Ammon's horn (tissue), 1 donor: ENCODE measurements around the gene ARSB.
"Not testable (repeated sequence)": the region's sequence is repeated elsewhere in the genome, so short reads cannot be mapped to it uniquely, and the experiment has no call there.

Experiments
- DNase-seq: peaks from one replicate; pipeline ENCODE4 v3.0.0-alpha.2; 2016; ENCODE audit warnings: low spot score

The ARSB gene

GRCh38 chr5:78778538-78778937, 206.6 kb downstream of the ARSB start:
- no peak for DNase-seq

DNA sequence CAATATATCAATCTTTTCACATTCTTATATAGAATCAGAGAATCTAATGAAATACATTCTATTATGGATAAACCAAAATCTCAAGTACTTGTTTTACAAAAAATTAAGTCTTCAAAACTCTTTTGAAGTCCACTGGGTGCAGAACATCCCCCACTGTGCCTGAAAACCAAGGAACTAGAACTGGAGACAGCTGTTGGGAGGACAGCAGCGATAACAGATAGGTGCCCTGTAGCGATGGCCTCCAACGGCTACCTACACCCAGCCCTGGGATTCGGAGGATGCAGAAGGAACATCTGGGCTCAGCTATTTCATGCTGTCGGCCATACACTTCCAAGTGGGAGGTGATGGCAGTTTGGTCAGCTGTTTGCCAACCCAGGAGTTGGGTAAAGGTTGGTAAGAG, 207.2 kb downstream of the ARSB start:
- DNase-seq, result no peak

- DNase-seq, result no peak
These were observed 208.5 kb downstream of the ARSB start for GRCh38 chr5:78776637-78777036.

DNA sequence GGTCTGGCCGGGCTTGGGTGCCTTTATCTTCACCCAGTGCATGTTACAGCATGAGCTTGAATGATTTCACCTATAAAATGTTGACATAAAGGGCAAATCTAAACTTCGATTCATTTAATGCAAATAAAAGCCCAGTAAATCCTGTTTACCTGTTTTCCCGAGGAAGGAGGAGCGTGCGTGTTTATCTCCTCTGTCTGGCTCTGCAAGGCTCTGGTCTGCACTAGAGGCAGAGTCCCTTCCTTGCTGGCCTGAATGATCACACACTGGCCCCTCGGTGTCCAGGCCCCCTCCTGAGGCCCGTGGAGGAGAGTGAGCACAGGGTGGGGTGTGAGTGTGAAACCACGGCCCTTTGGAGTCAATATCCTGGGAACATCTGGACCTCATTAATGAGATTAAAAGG, 211.5 kb downstream of the ARSB start:
- DNase-seq, result no peak

DNA sequence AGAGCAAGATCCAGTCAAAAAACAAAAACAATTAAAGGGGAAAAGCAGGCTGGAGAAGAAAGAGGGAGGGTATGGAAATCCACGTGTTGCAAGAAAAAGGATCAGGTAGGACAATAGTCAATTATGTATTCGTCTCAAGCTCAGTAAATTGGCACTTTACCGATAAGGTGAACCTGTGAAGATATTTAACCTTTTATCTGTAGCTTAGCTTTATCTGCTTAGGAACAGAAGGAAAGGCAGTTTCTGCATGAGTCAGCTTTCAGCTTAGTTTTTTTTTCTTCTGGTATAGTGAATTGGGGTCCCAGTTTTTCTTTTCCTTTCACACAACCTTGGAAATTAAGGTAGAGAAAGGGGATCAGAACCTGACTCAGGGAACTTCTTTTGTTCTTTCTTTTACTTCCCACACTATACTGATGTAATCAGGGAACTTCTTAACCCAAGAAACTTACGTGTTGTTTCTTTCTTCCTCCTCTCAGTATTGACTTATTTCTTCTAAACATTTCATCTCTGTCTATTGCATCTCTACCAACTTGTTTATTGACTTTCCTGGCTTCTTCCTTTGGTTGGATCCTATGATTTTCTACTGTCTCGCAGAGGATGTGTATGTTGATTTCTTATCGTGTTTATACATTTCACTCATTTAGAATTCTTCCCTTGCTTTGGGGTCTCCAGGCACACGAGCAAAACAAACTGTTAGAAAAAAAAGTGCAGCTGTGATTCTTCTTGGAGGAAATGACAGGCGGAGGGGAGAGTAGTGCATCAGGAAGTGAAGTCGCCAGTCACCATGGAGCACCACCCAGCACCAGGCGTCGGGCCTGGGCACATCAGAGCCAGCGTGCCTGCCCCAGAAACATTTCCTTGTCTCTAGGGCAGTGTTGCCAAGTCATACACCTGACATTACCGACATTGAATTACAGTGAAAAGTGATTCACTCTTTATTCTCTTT, 213.6 kb downstream of the ARSB start:
- DNase-seq, result no peak

DNA sequence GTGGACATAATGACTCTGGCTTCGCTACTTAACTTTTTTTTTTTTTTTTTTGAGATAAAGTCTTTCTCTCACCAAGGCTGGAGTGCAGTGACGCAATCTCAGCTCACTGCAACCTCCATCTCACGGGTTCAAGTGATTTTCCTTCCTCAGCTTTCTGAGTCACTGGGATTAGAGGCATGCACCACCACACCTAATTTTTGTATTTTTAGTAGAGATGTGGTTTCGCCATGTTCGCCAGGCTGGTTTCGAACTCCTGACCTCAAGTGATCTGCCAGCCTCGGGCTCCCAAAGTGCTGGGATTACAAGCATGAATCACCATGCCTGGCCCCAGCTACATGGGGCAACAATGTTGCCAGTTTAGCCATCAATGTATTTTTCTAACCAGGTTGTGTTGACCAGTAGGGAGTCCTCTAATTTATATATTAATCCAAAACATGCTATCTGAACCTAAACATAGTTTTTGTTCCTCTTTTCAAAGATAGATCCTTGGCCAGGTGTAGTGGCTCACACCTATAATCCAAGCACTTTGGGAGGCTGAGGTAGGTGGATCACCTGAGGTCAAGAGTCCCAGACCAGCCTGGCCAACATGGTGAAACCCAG, 216.2 kb downstream of the ARSB start:
- DNase-seq, result no peak

DNA sequence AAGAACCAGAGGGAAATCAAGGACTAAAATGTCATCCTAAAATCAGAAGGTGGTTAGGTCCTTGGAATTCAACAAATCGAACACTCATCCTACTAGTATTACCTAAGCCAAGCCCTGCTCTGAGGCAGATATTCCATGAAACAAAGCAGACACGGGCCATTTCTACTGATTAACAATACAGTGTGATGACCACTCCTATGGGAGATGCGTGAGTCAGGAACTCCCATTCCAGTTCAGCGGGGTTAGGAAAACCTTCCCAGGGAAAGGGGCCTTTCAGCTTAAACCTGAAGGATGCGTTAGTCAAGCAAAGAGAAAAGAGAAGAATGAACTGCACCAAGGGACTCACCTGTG, 218.7 kb downstream of the ARSB start:
- DNase-seq, result no peak

- DNase-seq, result no peak
These were observed 219.2 kb downstream of the ARSB start for GRCh38 chr5:78765756-78766411.

- no peak for DNase-seq
These were observed 220.0 kb downstream of the ARSB start for GRCh38 chr5:78765116-78765515.

DNA sequence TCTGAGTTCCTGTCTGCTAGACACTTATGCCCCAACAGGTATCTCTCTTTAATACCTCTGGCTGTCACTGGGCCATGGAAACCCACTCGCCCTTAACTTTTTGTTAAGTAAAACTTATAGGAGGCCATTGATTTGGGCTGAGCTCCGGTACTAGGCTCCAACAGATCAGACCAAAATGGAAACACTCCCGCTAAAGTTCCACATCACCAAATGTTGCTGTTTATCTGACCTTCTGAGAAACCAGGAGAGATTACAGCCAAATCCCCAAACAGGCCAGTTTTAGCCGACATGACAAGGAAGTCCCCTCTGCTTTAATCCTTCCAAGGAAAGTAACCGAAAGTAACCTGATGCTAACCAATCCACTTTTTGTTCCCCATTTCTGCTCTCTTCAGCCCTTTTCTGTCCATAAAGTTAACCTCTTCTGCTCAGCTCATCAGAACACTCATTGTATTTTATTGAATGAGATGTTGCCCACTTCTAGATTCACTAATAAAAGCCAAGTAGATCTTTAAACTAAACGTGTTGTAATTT, 221.4 kb downstream of the ARSB start:
- no peak for DNase-seq

- DNase-seq, result not testable (repeated sequence)
These were observed 222.4 kb downstream of the ARSB start for GRCh38 chr5:78762743-78763142.

GRCh38 chr5:78761840-78762239, 223.3 kb downstream of the ARSB start:
- DNase-seq, result no peak

- no peak for DNase-seq
These were observed 224.3 kb downstream of the ARSB start for GRCh38 chr5:78760770-78761169.

GRCh38 chr5:78760366-78760765, 224.7 kb downstream of the ARSB start:
- peak; percentile 36 for DNase-seq

- DNase-seq, result no peak
These were observed 226.8 kb downstream of the ARSB start for GRCh38 chr5:78758169-78758839.

DNA sequence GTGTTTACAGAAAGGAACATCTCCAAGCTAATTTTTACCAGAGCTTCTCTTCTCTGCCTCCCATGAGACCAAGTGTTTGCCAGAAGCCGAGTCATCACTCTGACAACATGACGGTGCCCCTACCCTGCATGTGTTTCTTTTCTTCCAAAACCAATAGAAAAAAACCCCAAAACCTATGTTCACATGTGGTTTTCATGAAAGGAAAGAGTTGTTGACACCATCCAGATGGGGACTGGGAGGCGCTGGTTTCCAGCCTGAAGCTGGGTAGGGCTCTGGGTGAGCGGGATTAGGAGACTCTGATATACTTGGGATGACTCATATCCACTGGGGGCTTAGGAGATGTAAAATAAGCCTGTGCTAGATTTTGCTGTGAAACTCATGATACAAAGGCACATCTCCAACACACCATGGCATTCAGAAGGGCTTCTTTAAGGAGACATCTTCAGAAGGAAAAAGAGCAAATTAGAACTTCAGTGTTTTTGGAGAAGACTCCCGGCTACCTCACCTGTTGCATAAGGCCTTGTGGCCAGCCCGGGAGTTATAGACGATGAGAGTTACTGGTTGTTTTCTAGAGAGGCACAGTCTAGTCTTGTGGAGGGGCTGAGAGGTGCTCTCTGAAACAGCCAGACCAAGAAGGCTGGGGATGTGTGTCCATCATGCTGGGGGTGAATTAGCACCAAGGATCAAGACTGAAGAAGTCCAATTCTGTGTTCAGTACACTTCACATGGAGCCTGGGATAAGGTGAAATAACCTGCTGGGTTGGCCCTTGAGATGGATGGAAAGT, 227.6 kb downstream of the ARSB start:
- DNase-seq, result no peak

- DNase-seq, result no peak
These were observed 228.3 kb downstream of the ARSB start for GRCh38 chr5:78756858-78757257.

DNA sequence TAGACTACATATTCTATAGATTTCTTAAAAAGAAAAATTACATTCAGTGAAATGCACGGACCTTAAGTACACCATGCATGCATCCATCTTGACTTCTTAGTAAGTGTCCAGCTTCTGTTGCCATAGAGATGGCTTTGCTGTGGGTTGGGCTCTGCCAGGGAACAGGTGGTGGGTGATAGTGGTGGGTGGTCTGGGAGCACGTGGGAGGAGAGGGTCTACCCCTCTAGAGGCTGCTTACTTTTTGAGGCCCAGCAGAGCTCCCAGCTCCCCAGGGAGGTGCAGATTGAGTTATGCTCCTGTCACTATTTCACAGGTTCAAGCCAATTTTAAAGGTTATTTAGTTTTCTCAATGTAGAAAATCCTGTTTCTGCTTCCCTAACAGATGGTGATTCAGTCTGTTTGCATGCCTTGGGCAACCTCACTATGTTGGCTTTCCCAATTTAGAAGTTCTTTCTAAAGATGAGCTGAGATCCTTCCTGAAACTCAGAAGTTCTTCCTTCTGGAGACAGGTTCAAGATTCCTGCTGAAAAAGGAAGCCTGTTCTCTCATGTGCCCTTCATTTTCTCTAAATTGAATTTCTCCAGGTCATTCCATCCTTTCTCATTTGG, 229.2 kb downstream of the ARSB start:
- DNase-seq, result peak; percentile 40

GRCh38 chr5:78754655-78755054, 230.5 kb downstream of the ARSB start:
- DNase-seq, result no peak

DNA sequence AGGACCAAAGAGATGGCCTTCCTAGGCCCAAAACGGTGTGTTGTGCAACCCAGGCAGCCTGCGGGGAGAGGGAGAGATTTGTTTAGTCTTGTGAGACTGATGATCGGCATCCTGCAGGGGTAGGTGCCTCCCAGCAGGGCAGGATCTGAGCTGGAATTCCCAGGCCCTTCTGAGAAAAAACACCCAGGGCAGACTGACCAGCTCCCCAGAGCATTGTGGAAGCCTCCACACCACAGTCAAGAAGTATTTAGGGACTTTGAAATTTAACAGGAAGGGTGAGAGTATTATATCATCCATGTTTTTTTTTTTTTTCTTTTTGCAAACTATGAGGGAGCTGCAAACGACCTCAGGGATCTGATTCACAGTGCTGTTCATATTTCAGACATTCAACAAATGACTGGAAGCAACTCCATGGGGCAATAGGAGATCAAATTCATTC, 232.0 kb downstream of the ARSB start:
- DNase-seq, result no peak

GRCh38 chr5:78751872-78752271, 233.2 kb downstream of the ARSB start:
- no peak for DNase-seq
